ENCODE measurements around the gene TAF1C. TPM values are rescaled to one million over a fixed set of nuclear protein-coding genes. Genes with fewer than 3 reads are reported as not detected.

TAF1C gene
- total RNA-seq, 1 experiment from 2014 or later = 79.7 TPM

DNA sequence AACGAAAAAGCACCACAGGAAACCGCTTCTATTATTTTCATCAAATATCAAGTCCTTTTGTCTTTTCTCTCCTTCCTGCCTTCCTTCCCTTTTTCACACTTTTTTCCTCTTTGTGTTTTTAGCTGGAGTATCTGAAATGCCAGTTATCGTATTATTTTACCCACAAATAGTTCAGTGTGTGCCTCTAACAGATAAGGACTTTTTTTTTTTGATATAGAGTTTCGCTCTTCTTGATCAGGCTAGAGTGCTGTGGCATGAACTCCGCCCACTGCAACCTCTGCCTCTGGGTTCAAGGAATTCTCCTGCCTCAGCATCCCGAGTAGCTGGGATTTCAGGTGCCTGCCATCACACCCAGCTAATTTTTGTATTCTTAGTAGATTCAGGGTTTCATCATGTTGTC lies 31.1 kb downstream of the TAF1C start:
- Mint-ChIP-seq H3K4me3 (ENCODE audit: unreplicated experiment) (no peak overlapping the region), H3K4me1 (ENCODE audit: low read depth, unreplicated experiment) (no peaks in the 10 kb centered on the region), H3K27me3 (ENCODE audit: insufficient read depth, unreplicated experiment) (peaks cover 26% of the 10 kb centered on the region), H3K27ac (ENCODE audit: unreplicated experiment) (no peak overlapping the region), H3K9me3 (ENCODE audit: unreplicated experiment) (no peaks in the 10 kb centered on the region), H3K36me3 (ENCODE audit: insufficient read depth, unreplicated experiment) (no peaks in the 10 kb centered on the region)
- ChIA-PET CTCF (interaction anchor here (1.4 to 1.7 kb wide), 2 partner anchors 23 to 31 kb away, joined by 6 to 14 read pairs; partner anchors contain the start of gene TAF1C), POLR2A (interaction anchor here (1.1 kb wide), 1 partner anchor 11 kb away, joined by 3 read pairs; the partner anchor contains the start of genes DNAAF1 and HSDL1)
- H3K4me1 ChIP-seq = no peaks in the 10 kb centered on the region
- H3K36me3 ChIP-seq (ENCODE audit: control insufficient read depth, insufficient read depth, low read length) = no peaks in the 10 kb centered on the region
- TF ChIP-seq, protein P1, sequence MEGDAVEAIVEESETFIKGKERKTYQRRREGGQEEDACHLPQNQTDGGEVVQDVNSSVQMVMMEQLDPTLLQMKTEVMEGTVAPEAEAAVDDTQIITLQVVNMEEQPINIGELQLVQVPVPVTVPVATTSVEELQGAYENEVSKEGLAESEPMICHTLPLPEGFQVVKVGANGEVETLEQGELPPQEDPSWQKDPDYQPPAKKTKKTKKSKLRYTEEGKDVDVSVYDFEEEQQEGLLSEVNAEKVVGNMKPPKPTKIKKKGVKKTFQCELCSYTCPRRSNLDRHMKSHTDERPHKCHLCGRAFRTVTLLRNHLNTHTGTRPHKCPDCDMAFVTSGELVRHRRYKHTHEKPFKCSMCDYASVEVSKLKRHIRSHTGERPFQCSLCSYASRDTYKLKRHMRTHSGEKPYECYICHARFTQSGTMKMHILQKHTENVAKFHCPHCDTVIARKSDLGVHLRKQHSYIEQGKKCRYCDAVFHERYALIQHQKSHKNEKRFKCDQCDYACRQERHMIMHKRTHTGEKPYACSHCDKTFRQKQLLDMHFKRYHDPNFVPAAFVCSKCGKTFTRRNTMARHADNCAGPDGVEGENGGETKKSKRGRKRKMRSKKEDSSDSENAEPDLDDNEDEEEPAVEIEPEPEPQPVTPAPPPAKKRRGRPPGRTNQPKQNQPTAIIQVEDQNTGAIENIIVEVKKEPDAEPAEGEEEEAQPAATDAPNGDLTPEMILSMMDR (IDR thresholded peaks at IDR 0.05; ENCODE audit: insufficient read depth in 1 of 2, low read depth in 1 of 2, low read length in 1 of 2, severe bottlenecking in 1 of 2, unreplicated experiment in 1 of 2) = no peak
- H3K27me3 ChIP-seq (replicated peaks; ENCODE audit: control insufficient read depth, insufficient read depth, low read length) = no peaks in the 10 kb centered on the region
- H3K4me3 ChIP-seq (ENCODE audit: low read depth, low read length) = no peak overlapping the region
- intact Hi-C loops (cut with micrococcal nuclease; ENCODE audit: unreplicated experiment) = no loop called here
- no peaks in the 10 kb centered on the region for H3K9me3 ChIP-seq
- no TSS peak for BruUV-seq (replicated peaks)
- DNase-seq = no peak

DNA sequence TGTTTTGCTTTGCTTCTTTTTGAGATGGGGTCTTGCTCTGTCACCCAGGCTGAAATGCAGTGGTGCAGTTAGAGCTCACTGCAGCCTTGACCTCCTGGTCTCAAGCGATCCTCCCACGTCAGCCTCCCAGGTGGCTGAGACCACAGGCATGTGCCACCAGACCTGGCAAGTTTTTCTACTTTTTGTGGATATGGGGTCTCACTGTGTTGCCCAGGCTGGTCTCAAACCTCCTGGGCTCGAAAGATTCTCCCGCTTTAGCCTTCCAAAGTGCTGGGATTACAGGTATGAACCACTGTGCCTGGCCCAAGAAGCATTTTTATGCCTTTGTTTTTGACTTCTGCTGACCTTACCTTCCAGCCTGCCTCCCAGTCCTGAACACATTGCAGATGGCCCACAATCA lies 31.6 kb downstream of the TAF1C start:
- no peaks in the 10 kb centered on the region for H3K9me3 Mint-ChIP-seq (ENCODE audit: unreplicated experiment)
- CTCF ChIA-PET = no interaction called here

DNA sequence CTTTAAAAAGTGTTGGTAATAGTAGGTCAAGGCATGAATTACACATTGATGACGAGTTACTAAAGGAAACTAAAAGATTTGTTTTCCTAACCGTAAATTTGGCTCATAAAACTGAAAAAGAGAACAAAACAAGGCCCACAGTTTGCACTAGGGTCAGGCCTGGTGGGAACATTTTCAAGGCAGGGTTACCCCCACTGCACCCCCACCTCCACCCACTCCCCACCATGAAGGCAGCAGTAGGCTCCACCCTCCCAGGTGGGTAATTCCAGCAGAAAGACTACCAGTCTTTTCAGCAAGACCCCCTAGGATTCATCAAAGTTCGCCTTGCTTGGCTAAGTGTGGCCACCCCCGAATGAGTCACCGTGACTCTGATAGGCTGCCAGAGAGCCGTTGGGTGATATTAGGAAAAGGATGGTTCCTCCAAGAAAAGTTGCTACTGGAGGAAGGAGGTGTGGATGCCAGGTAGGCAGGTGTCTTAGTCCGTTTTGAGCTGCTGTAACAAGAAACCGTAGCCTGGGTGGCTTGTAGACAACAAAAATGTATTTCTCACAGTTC lies 33.1 kb downstream of the TAF1C start:
- H3K27me3 Mint-ChIP-seq (ENCODE audit: insufficient read depth, unreplicated experiment) = peaks cover 29% of the 10 kb centered on the region
- no peak overlapping the region for H3K27ac Mint-ChIP-seq (ENCODE audit: unreplicated experiment)
- CTCF ChIA-PET = interaction anchor here (0.7 to 1.0 kb wide), 2 partner anchors 14 to 69 kb away, joined by 3 to 6 read pairs; no protein-coding TSS in a partner anchor
- H3K27me3 ChIP-seq (replicated peaks; ENCODE audit: control insufficient read depth, insufficient read depth, low read length) = no peaks in the 10 kb centered on the region
- intact Hi-C loops (cut with micrococcal nuclease; ENCODE audit: unreplicated experiment) = no loop called here
- H3K4me3 Mint-ChIP-seq (ENCODE audit: unreplicated experiment) = no peak overlapping the region
- DNase-seq = no peak
- POLR2A ChIA-PET = no interaction called here
- no peaks in the 10 kb centered on the region for H3K36me3 Mint-ChIP-seq (ENCODE audit: insufficient read depth, unreplicated experiment)
- no peaks in the 10 kb centered on the region for H3K9me3 ChIP-seq
- TF ChIP-seq, protein P1 (IDR thresholded peaks at IDR 0.05; ENCODE audit: insufficient read depth in 1 of 2, low read depth in 1 of 2, low read length in 1 of 2, severe bottlenecking in 1 of 2, unreplicated experiment in 1 of 2) = no peak
- no peaks in the 10 kb centered on the region for H3K4me1 ChIP-seq
- BruUV-seq (replicated peaks) = no TSS peak
- H3K36me3 ChIP-seq (ENCODE audit: control insufficient read depth, insufficient read depth, low read length) = no peaks in the 10 kb centered on the region
- H3K9me3 Mint-ChIP-seq (ENCODE audit: unreplicated experiment) = no peaks in the 10 kb centered on the region
- H3K4me3 ChIP-seq (ENCODE audit: low read depth, low read length) = no peak overlapping the region
- H3K4me1 Mint-ChIP-seq (ENCODE audit: low read depth, unreplicated experiment) = no peaks in the 10 kb centered on the region

More for the DNA sequence above, 31.6 kb downstream of the TAF1C start:
- H3K36me3 ChIP-seq (ENCODE audit: control insufficient read depth, insufficient read depth, low read length) = no peaks in the 10 kb centered on the region
- intact Hi-C loops (cut with micrococcal nuclease; ENCODE audit: unreplicated experiment) = no loop called here
- H3K4me1 Mint-ChIP-seq (ENCODE audit: low read depth, unreplicated experiment) = no peaks in the 10 kb centered on the region
- no peak overlapping the region for H3K4me3 ChIP-seq (ENCODE audit: low read depth, low read length)
- POLR2A ChIA-PET = no interaction called here
- no peaks in the 10 kb centered on the region for H3K27me3 ChIP-seq (replicated peaks; ENCODE audit: control insufficient read depth, insufficient read depth, low read length)
- TF ChIP-seq, protein P1 (IDR thresholded peaks at IDR 0.05; ENCODE audit: insufficient read depth in 1 of 2, low read depth in 1 of 2, low read length in 1 of 2, severe bottlenecking in 1 of 2, unreplicated experiment in 1 of 2) = no peak
- no peak overlapping the region for H3K4me3 Mint-ChIP-seq (ENCODE audit: unreplicated experiment)
- no peaks in the 10 kb centered on the region for H3K4me1 ChIP-seq
- BruUV-seq (replicated peaks) = no TSS peak
- no peaks in the 10 kb centered on the region for H3K9me3 ChIP-seq
- H3K36me3 Mint-ChIP-seq (ENCODE audit: insufficient read depth, unreplicated experiment) = no peaks in the 10 kb centered on the region
- H3K27me3 Mint-ChIP-seq (ENCODE audit: insufficient read depth, unreplicated experiment) = peaks cover 26% of the 10 kb centered on the region
- no peak for DNase-seq
- no peak overlapping the region for H3K27ac Mint-ChIP-seq (ENCODE audit: unreplicated experiment)
